T follicular helper cell (primary cell): Measurements from ENCODE around the gene LINGO3.

Source experiments
- DNase-seq: peaks from one replicate; pipeline ENCODE4 v3.0.0-alpha.2; 2020; ENCODE audit warnings: low read depth

LINGO3 gene

DNA sequence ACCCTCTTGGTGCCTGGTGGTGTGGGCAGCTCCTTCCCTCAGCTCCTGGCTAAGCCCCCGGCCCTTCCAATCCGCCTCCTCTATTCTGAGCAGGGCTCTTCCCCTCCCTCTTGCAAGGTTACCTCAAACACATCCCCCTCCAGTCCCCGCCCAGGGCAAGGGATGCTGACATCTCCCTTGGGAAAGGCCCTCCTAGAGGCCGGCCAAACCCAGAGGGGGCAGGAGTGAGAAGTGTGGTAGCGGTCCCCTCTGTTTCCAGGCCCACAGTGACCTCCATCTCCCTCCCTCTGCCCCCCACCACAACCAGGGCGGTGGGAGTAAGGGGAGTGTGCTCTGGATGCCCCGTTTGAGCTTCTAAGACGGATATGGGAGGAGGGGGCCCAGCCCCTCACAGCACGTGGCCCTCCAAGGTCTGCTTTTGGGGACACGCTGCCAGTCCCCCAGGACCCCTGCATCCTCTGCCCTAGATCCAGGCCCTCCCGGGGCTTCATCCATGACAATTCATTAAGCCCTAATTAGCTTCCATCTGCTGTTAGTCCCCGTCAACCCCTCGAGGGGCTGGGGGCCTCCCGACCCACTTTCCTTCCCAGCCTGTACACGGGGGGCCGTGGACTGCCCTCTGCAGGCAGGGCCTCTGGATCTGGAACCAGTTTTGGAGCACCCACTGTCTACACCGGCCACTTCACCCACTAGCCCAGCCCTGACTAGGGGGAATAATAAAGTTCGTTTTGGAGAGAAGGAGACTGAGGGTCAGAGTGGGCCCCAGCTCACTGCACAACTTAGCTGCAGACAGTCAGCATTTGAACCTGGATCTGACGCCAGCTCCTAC is 2.3 kb downstream of the LINGO3 start:
- DNase-seq, result no peak

- DNase-seq, result no peak
These were observed 4.6 kb downstream of the LINGO3 start for GRCh38 chr19:2303211-2303798.

GRCh38 chr19:2302319-2303210 is 5.4 kb downstream of the LINGO3 start:
- no peak for DNase-seq

GRCh38 chr19:2300533-2300932 is 7.4 kb downstream of the LINGO3 start:
- DNase-seq, result no peak

DNA sequence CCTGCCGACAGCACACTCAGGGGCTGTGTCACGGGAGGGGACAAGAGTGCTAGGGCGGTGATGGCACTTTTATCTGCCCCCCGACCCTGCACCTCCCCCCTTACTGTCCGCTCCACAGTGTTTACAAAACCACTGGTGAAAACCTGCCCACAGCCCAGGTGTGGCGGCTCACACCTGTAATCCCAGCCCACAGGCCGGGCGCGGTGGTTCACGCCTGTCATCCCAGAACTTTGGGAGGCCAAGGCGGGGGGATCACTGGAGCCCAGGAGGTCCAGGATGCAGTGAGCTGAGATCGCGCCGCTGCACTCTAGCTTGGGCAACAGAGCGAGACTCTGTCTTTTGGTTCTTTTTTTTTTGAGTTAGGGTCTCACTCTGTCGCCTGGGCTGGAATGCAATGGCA is 11.8 kb downstream of the LINGO3 start:
- DNase-seq, result no peak

DNA sequence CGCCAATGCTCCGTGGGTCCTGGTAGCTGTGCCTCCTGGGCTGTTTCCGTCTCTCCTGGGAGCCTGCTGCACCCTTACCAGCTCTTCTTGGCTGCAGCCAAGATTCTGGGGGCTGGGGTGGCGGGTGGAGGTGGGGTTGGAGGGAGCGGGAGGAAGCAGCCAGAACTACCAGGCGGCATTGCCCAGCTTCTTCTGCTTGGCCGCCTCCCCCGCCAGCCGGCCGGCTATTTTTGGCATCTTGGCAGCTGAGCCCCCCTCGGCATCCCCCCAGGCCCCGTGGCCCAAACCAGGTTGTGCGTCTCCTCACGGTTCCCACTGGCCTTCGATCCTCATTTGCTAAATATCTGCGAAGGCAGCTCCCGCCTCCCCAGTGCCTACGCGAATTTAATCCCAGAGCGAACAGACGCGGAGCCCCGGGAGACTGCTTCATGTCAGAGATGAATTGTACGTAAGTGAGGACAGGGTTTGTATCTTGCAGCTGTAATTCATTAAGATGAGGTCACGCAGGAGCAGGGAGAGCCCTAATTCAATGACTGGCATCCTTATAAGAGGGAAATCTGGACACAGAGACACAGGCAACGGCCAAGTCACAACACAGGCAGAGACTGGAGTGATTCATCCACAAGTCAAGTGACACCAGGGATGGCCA is 13.1 kb downstream of the LINGO3 start:
- DNase-seq, result no peak

DNA sequence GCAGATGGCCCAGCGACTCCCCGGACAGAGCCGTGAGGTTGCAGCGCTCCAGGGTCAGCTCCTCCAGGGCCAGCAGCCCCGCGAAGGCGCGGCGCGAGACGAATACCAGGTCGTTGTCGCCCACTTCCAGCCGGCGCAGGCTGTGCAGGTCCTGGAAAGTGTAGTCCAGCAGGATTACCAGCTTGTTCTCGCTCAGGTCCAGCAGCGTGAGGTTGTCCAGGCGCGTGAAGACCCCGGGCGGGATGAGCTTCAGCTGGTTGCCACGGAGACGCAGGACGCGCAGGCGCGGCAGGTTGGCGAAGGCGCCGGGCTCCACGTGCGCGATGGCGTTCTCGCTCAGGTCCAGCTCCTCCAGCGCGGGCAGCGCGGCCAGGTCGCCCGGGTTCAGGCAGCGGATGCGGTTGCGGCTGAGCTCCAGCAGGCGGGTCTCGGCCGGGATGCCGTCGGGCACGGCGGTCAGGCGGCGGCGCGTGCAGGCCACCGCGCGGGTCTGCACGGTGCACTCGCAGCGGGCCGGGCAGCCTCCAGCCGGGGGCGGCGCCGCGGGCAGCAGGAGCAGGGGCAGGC is 16.7 kb downstream of the LINGO3 start:
- DNase-seq, result no peak

- no peak for DNase-seq
These were observed 17.3 kb downstream of the LINGO3 start for GRCh38 chr19:2290441-2291184.

DNA sequence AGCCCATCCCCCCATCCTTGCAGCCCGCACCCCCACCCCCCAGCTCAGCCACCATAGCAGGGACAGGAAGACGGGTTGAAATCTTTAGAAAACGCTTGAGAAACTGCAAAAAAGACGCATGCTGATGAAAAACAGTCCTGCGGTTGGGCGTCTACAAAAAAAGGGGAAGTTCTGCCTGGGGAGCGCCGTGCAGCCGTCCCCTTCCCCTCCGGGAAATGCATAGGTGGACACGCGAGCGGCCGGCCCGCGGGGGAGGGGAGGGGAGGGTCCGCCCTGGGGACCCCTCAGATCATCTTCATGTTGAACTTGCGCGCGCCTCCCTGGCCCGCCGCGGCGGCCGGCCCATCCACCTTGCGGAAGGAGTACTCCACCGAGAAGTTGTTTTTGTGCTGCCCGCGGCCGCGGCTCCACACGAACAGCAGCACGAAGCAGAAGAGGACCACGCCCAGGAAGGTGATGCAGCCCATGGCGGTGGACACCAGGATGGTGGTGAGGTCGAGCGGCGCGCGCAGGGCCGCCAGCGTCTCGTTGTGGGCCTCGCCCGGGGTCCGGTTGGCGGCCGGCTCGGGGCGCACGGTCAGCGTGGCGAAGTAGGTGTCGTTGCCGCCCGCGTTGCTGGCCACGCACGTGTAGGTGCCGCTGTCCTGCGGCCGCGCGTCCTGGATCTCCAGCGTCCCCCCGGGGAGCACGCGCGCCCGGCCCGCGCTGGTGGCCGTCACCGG is 18.1 kb downstream of the LINGO3 start:
- no peak for DNase-seq

- DNase-seq, result no peak
These were observed 18.9 kb downstream of the LINGO3 start for GRCh38 chr19:2288818-2289713.

- DNase-seq, result no peak
These were observed 19.6 kb downstream of the LINGO3 start for GRCh38 chr19:2288338-2288817.

DNA sequence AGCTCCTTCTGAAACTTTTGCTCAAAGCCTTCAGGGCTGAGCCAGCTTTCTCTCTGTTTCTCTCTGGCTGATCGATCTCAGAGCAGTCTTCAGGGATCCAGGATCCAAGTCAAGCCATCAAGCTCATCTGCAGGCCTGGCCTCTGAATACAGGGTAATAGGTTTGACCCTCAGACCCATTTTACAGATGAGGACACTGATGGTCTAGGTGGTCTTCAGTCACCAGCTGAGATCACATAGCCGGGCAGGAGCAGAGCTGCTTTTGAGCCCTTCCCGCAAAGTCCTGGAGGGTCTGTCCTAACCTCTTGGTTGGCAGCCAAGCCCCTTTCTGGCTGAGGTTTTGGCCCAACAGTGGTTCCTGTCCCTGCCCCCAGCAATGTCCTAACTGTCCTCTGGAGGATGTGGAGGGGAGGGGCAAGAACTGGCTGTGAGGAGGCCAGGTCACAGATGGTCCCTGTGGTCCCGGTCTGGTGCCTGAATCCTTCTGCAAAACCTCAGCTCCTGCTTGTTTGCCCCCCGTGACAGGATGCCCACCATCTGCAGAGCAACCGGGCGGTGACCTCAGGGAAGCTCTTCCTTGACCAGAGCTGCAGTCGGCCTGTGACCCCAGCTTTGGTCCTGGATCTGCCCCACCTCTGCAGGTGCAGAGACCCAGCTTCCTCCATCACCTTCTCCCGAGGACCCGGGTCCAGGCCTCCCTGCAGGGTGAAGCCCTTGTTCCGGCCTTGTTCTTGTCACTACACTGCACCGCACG is 20.2 kb downstream of the LINGO3 start:
- DNase-seq, result no peak

DNA sequence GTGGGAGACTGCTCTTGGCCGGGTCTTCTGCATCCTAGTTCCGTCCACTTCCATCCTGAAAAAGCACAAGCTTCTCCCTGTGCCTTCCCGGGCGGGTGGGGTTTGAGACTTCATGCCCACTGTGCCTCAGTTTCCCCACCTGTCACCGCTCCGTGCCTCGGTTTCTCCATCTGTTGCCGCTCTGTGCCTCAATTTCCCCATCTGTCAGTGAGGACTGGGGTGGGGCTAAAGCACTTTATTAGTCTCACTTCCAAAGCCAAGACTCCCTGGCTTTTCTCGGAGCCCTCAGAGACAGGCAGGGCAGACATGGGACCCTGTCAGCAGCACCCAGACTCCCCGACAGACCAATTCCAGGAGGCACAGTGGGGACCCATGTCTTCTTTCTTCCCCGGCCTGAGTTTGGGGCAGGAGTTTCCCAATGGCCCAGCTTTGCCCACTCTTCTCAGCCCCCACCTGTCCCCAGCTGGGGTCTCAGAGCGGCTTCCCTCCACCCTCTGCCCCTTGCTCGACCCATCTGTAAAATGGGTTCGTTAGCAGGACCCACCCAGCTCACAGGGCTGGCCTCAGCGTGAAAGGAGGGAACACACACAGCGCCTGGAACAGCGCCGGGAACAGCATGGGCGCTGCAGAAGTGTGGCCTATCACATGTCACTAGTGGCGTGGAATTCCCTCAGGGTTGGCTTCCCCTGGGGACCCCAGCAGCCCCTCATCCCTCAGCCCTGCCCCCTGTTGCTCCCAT is 21.4 kb downstream of the LINGO3 start:
- no peak for DNase-seq

DNA sequence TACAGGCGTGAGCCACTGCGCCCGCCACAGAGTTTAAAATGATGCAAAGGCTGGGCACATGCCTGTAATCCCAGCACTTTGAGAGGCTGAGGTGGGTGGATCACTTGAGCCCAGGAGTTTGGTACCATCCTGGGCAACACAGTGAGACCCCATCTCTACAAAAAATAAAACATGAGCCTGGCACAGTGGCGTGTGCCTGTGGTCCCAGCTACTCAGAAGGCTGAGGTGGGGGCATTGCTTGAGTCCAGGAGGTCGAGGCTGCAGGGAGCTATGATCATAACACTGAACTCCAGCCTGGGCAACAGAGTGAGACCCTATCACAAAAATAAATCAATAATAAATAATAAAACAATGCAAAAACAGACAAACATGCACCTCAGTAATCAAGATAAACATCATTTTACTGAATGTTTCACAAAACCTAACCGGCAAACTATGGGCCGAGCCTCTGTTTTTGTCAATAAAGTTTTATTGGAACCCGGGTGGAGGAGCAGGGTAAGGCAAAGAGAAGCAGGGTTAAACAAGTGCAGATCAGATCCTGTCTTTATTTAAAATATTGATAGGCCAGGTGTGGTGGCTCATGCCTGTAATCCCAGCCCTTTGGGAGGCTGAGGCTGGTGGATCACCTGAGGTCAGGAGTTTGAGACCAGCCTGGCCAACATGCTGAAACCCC is 24.0 kb downstream of the LINGO3 start:
- no peak for DNase-seq

DNA sequence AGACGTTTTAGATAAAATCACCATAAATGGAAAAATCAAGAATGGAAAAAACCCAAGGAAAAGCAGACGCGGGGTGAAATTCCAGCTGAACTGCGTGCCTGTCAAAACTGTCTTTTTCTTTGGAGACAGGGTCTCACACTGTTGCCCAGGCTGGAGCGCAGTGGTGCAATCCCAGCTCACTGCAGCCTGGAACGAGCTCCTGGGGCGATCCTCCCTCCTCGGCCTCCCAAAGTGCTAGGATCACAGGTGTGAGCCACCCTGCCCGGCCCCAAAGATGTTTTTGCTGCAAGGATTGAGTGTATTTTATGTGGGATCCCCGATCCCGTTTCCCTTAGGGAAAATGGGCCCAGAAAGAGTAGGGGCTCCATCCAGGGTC is 25.1 kb downstream of the LINGO3 start:
- DNase-seq, result no peak

- DNase-seq, result no peak
These were observed 25.7 kb downstream of the LINGO3 start, which contains the start of gene PEAK3 for GRCh38 chr19:2282062-2282861. PEAK3 (minus strand) TSS chr19:2282175; CDS start chr19:2280931, 1,244 bp downstream.
